Measurements from ENCODE around the gene GLB1L2.
"Not testable (repeated sequence)": the region's sequence is repeated elsewhere in the genome, so short reads cannot be mapped to it uniquely, and the experiment has no call there.

The GLB1L2 gene

GRCh38 chr11:134331354-134332188 is at the start of gene GLB1L2:
Gene GLB1L2, plus strand, starts transcription at chr11:134331988. Its CDS starts 74 bp downstream, at chr11:134332062.
- no peak for TF ChIP-seq POLR2A (IDR thresholded peaks at IDR 0.05; ENCODE audit: low read length)
- TF ChIP-seq GATA1 (IDR thresholded peaks at IDR 0.05; ENCODE audit: low read depth, low read length), result no peak
- peak; percentile 73 to 80 for DNase-seq

DNA sequence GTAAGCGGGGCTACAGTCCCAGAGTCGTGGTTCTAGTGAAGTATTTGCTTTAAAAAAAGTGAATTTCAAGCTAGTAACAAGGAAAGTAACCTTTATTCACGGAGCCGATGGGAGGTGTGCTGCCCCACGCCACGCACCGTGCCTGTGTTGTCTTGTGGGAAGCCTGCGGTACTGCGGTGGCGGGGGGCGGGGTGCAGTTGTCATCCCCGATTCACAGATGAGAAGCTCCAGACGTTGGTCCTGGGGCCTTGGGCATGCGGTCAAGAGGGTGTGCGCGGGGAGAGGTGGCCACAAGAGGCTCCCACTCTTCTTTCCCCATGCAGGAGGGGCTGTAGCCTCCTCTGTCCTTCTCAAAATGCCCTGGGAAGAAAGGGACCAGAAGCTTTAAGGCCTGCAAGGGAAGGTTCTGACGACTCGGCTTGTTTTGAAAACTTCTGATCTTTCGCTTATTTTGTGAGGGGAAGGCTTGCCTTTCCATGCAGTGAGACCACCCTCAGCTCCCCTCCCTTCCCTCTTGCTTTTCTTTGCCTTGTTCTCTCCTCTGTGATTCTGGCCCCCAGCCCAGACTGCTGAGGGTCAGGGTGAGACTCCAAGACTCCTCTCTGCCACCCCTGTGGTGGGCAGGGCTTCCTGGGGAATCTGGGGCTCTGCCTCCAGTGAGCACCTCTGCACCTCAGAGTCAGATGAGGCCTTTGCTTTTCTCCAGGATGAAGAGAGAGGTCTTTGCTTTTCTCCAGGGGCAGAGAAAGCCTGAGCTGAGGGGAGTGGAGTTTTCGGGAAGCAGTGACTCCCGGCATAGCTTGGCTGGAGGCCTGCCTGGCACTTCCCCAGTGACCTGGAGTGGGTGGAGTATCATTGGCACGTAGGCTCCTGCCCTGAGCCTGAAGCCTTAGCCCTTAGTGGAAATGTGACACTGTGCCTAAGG is 49.4 kb upstream of the GLB1L2 start:
- TF ChIP-seq POLR2A (IDR thresholded peaks at IDR 0.05; ENCODE audit: low read length) (no peak), GATA1 (IDR thresholded peaks at IDR 0.05; ENCODE audit: low read depth, low read length) (no peak)
- DNase-seq, result no peak

DNA sequence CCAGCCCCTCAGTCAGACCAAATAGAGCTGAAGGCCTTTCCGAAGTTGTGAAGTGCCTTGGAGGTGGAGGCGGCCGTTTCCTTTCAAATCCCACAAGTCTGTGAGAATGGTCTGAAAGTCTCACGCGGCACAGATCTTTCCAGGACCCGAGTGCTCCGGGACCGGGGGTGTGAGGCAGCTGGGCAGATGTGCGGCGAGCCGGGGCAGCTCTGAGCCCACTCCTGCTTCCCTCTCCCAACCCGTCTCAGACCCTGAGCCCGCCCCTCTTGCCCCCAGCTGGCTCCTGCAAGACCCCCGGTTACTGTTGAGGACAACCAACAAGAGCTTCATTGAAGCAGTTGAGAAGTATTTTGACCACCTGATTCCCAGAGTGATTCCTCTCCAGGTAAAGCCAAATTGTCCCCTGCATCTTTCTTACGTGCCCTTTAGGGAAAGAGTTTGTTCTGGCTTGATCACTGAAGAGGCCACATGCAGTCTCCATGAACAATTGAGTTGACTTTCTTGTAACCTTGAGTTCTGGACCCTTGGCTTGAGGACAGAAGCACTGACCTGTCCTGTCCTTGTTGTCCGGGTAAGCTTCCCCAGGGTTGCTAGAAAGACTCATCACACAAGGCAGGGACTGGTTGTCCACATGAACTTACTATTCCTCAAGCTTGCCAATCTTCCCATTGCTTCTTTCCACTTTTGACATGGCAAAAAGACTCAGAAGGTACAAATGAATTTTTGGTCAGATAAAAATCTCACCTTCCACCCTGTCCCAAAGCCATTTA is 48.1 kb upstream of the GLB1L2 start:
- TF ChIP-seq GATA1 (IDR thresholded peaks at IDR 0.05; ENCODE audit: low read depth, low read length), result no peak
- TF ChIP-seq POLR2A (IDR thresholded peaks at IDR 0.05; ENCODE audit: low read length), result no peak
- no peak for DNase-seq

DNA sequence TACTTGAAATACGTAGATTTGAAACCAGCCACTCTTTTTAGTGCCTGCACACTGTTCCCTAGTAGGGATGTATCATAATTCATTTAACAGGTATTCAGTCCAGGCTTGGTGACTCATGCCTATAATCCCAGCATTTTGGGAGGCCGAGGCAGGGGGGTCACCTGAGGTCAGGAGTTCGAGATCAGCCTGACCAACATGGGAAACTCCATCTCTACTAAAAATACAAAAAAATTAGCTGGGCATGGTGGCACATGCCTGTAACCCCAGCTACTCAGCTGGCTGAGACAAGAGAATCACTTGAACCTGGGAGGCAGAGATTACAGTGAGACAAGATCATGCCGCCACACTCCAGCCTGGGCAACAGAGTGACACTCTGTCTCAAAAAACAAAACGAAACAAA is 47.4 kb upstream of the GLB1L2 start:
- DNase-seq, result not testable (repeated sequence)

- TF ChIP-seq GATA1 (IDR thresholded peaks at IDR 0.05; ENCODE audit: low read depth, low read length), result no peak
- no peak for TF ChIP-seq POLR2A (IDR thresholded peaks at IDR 0.05; ENCODE audit: low read length)
- no peak for DNase-seq
Measured at GRCh38 chr11:134287561-134287960, 44.2 kb upstream of the GLB1L2 start.

DNA sequence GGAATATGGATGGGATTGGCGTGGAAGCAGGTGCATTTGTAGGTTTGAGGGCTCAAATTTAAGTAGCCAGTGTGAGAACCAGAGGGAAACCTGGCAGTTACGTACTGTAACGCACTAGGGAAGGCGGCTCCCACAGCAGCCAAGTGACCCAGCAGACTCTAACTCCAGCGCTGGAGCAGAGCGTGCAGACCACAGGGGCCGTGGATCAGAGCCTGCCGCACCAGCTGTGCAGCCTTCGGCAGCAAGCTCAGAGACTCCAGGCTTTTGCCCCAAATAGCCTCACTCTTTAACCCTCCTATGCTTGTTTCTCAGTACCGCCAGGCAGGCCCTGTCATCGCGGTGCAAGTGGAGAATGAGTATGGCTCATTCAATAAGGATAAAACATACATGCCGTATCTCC is 43.3 kb upstream of the GLB1L2 start:
- no peak for DNase-seq
- TF ChIP-seq GATA1 (IDR thresholded peaks at IDR 0.05; ENCODE audit: low read depth, low read length), result no peak
- no peak for TF ChIP-seq POLR2A (IDR thresholded peaks at IDR 0.05; ENCODE audit: low read length)

DNA sequence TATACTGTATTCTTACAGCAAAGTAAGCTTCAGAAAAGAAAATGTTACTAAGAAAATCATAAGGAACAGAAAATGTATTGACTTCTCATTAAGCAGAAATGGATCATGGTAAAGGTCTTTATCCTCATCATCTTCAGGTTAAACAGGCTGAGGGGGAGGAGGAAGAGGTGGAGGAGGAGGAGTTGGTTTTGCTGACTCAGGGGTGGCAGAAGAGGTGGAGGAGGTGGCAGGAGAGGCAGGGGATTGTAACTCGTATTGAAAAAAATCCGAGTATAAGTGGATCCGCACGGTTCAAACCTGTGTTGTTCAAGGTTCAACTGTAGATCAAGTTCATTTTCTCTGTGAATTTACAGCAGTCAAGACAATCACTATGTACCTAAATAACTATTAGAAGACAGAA is 42.6 kb upstream of the GLB1L2 start:
- no peak for TF ChIP-seq POLR2A (IDR thresholded peaks at IDR 0.05; ENCODE audit: low read length)
- TF ChIP-seq GATA1 (IDR thresholded peaks at IDR 0.05; ENCODE audit: low read depth, low read length), result no peak
- DNase-seq, result no peak

DNA sequence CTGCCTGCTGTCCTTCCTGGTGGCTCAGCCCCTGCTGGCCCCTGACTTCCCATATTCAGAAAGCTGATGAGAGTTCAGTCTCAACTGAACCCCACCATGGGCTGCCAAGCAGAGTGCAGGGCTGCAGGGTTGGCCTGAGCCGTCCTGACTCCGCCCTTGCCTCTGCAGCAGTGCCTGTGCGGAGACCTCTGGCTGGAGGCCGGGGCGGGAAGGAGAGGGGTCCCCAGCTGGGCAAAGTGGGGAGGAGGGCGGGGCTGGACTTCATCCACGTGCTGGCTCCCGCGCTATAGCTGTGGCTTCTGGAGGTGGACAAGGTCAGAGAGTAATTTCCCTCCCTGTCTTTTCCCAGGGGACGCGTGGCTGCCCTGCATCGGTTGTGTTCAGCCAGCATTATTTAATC is 42.0 kb upstream of the GLB1L2 start:
- no peak for DNase-seq
- TF ChIP-seq POLR2A (IDR thresholded peaks at IDR 0.05; ENCODE audit: low read length) (no peak), GATA1 (IDR thresholded peaks at IDR 0.05; ENCODE audit: low read depth, low read length) (no peak)

GRCh38 chr11:134290646-134291045 is 41.1 kb upstream of the GLB1L2 start:
- no peak for DNase-seq
- TF ChIP-seq GATA1 (IDR thresholded peaks at IDR 0.05; ENCODE audit: low read depth, low read length) (no peak), POLR2A (IDR thresholded peaks at IDR 0.05; ENCODE audit: low read length) (no peak)

DNA sequence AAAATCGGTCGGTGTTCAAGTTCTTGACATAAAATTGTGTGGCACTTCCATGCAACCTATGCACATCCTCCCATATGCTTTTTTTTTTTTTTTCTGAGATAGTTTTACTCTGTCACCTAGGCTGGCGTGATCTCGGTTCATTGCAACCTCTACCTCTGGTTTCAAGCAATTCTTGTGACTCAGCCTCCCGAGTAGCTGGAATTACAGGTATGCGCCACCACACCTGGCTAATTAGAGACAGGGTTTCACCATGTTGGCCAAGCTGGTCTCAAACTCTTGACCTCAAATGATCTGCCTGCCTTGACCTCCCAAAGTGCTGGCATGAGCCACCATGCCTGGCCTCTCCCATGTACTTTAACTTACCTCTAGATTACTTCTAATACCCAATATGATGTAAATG is 40.6 kb upstream of the GLB1L2 start:
- no peak for DNase-seq
- no peak for TF ChIP-seq POLR2A (IDR thresholded peaks at IDR 0.05; ENCODE audit: low read length)
- no peak for TF ChIP-seq GATA1 (IDR thresholded peaks at IDR 0.05; ENCODE audit: low read depth, low read length)

- TF ChIP-seq POLR2A (IDR thresholded peaks at IDR 0.05; ENCODE audit: low read length) (no peak), GATA1 (IDR thresholded peaks at IDR 0.05; ENCODE audit: low read depth, low read length) (no peak)
- no peak for DNase-seq
Measured at GRCh38 chr11:134292661-134293060, 39.1 kb upstream of the GLB1L2 start.

DNA sequence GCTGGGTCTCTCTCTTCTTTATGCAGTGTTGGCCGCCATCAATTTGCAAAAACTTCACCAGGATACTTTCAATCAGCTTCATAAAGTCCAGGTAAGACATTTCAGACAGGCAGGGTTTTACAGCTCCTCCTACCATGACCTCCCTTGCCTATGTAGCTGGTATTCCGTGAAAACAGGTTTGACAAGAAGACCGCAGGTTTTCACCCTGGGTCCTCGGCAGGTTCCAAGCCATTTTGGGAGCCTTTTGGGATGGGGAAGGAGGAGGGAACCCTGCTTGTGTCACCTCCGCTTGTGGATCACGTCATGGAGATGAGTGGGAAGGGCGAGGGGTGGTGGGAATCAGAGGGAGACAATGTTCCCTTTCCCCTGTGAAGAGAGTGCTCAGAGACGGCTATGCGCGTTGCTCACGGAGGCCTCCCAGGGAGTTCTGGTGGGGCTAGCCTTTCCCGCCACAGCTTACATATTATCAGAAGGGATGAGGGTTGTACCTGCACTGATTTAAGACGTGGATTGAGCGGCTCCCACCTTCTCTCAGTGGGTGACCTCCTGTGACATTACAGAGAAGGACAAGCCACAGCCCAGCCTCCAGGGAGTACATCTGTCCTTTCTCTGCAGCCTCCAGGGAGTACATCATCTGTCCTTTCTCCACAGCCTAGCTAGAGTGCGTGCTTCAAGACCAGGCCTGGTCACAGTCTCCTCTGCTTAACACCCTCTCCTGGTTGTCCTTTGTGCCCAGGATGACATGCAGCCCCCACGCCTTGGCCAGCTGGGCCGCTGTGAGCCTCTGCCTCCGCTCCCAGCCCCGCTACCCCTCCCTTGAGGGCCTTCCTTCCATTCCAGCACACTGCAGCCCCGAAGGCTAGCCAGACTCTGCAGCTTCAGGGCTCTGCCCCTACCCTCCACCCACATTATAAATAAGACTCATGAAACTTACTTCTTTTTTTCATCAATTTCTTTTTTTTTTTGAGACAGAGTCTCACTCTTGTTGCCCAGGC is 38.4 kb upstream of the GLB1L2 start:
- no peak for DNase-seq

GRCh38 chr11:134294664-134295063 is 37.1 kb upstream of the GLB1L2 start:
- no peak for DNase-seq
- TF ChIP-seq POLR2A (IDR thresholded peaks at IDR 0.05; ENCODE audit: low read length), result no peak
- TF ChIP-seq GATA1 (IDR thresholded peaks at IDR 0.05; ENCODE audit: low read depth, low read length), result no peak

More for the DNA sequence above, 38.4 kb upstream of the GLB1L2 start:
- no peak for TF ChIP-seq GATA1 (IDR thresholded peaks at IDR 0.05; ENCODE audit: low read depth, low read length)
- TF ChIP-seq POLR2A (IDR thresholded peaks at IDR 0.05; ENCODE audit: low read length), result no peak
